OCI-LY7 (cell line): ENCODE data around the gene FAM240A. TPM values are rescaled to one million over a fixed set of nuclear protein-coding genes. Genes with fewer than 3 reads are reported as not detected.

ENCODE experiments used
- BruUV-seq: library from RNA; stranded (reverse); fragments of 400-500 nt; replicated peaks from 2 replicates; lab custom pipeline; 2021; lab: Mats Ljungman, UMichigan
- CTCF ChIA-PET: fragments of 300-600 bp; sonication (Branson Sonifier 250); formaldehyde crosslinking; loops from one replicate; lab custom pipeline; 2022; ENCODE audit warnings: antibody characterized with exemption; ENCODE audit not compliant: unreplicated experiment; lab: Charles Lee
- POLR2A ChIA-PET: fragments of 300-600 bp; sonication (Branson Sonifier 250); formaldehyde crosslinking; loops from one replicate; lab custom pipeline; 2022; ENCODE audit warnings: antibody characterized with exemption; lab: Charles Lee
- DNase-seq: peaks from one replicate; pipeline ENCODE4 v3.0.0-alpha.2; 2015; ENCODE audit warnings: low spot score
- H2AFZ ChIP-seq: fragments of 200-600 bp; sonication (generic), shearing (Covaris generic); 2 replicates; pipeline ENCODE4 v1.6.1; 2014; ENCODE audit warnings: mild to moderate bottlenecking, antibody characterized with exemption, low read length, moderate library complexity
- H3K27ac ChIP-seq: fragments of 200-600 bp; sonication (generic); 2 replicates; pipeline ENCODE4 v1.5.1; 2014; ENCODE audit warnings: mixed run types, low read depth, mild to moderate bottlenecking, moderate library complexity, low read length, inconsistent platforms; ENCODE audit not compliant: poor library complexity, severe bottlenecking
- H3K36me3 ChIP-seq: fragments of 200-600 bp; sonication (generic); 2 replicates; pipeline ENCODE4 v1.6.1; 2014; ENCODE audit warnings: mild to moderate bottlenecking, antibody characterized with exemption, low read length, moderate library complexity, mixed read lengths; ENCODE audit not compliant: insufficient read depth
- H3K4me1 ChIP-seq: fragments of 200-600 bp; sonication (generic); 2 replicates; pipeline ENCODE4 v1.5.1; 2014; ENCODE audit warnings: mild to moderate bottlenecking, low read length; ENCODE audit not compliant: insufficient read depth, poor library complexity, severe bottlenecking
- H3K4me2 ChIP-seq: fragments of 200-600 bp; sonication (generic); 2 replicates; pipeline ENCODE4 v1.6.1; 2014; ENCODE audit warnings: mild to moderate bottlenecking, low read length
- H3K4me3 ChIP-seq: fragments of 200-600 bp; sonication (generic); 2 replicates; pipeline ENCODE4 v1.5.1; 2014; ENCODE audit warnings: mild to moderate bottlenecking, low read depth, low read length; ENCODE audit not compliant: poor library complexity, severe bottlenecking
- H3K79me2 ChIP-seq: fragments of 200-600 bp; sonication (generic); 2 replicates; pipeline ENCODE4 v1.6.1; 2016; ENCODE audit warnings: low read depth, mild to moderate bottlenecking, low read length, moderate library complexity, mixed read lengths; ENCODE audit not compliant: insufficient read depth
- H3K9me2 ChIP-seq: fragments of 200-600 bp; sonication (generic); 2 replicates; pipeline ENCODE4 v1.6.1; 2016; ENCODE audit warnings: mild to moderate bottlenecking, low read length, mixed read lengths; ENCODE audit not compliant: insufficient read depth
- H3K9me3 ChIP-seq: fragments of 200-600 bp; sonication (generic); 2 replicates; pipeline ENCODE4 v1.6.1; 2014; ENCODE audit warnings: mild to moderate bottlenecking, mixed run types, low read length, mixed read lengths
- H4K20me1 ChIP-seq: fragments of 200-600 bp; sonication (generic); 2 replicates; pipeline ENCODE4 v1.6.1; 2014; ENCODE audit warnings: mild to moderate bottlenecking, antibody characterized with exemption, low read length, moderate library complexity, mixed read lengths; ENCODE audit not compliant: insufficient read depth
- EZH2phosphoT487 ChIP-seq: fragments of 200-600 bp; sonication (generic); IDR thresholded peaks from 2 replicates; pipeline ENCODE4 v1.6.1; 2018; ENCODE audit warnings: low read depth, borderline replicate concordance, mild to moderate bottlenecking, mixed run types, antibody characterized with exemption, low read length, moderate library complexity, mixed read lengths
- intact Hi-C: fragments of 100-400 bp; cut with micrococcal nuclease; formaldehyde crosslinking; loops from one replicate; pipeline ENCODE4 v1.10.0; 2022; ENCODE audit not compliant: unreplicated experiment
- total RNA-seq, 2 experiments: library from RNA; depleted of rRNA in 1 of 2; stranded (reverse); fragments of >200 nt in 1 of 2; shearing (Covaris generic) in 1 of 2; gene quantifications; 2 replicates each; pipeline ENCODE4 v1.2.3, GENCODE V29; 2014 to 2022
- TF ChIP-seq, protein P1 (sequence below): fragments of 200-600 bp; sonication (generic); conservative IDR thresholded peaks from 2 replicates; pipeline ENCODE4 v1.5.1; 2014; ENCODE audit warnings: mild to moderate bottlenecking, antibody characterized with exemption, low read length, moderate library complexity, mixed read lengths

The FAM240A gene
- total RNA-seq, 2 experiments from 2014 or later = not detected

DNA sequence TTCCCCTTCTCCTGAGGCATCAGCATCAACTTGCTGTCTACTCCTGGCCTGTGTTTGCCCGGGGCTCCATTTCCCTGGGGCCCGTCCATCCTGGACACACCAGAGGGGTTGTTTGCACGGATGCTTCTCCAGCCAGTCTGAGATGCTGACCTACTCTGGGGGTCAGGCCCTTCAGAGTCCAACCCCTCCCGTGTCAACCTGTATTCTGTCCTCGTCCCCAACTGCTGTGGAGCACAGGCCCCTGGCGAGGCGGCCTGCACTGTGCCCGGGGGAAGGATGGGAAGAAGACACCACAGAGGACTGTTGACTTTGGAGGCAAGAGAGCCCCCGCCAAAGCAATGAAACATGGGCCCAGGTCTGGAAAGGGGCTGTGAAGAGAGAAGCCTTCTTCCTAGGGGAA lies 55.3 kb downstream of the FAM240A start:
- Histone ChIP-seq H4K20me1 (no peaks in the 10 kb centered on the region), H3K27ac (no peak overlapping the region), H3K9me2 (no peaks in the 10 kb centered on the region), H2AFZ (no peak overlapping the region), H3K4me2 (no peak overlapping the region), H3K4me1 (no peaks in the 10 kb centered on the region), H3K36me3 (no peaks in the 10 kb centered on the region), H3K9me3 (no peaks in the 10 kb centered on the region), H3K4me3 (no peak overlapping the region), H3K79me2 (no peaks in the 10 kb centered on the region)
- intact Hi-C loops = no loop called here
- no TSS peak for BruUV-seq
- TF ChIP-seq EZH2phosphoT487 = no peak
- TF ChIP-seq, protein P1, sequence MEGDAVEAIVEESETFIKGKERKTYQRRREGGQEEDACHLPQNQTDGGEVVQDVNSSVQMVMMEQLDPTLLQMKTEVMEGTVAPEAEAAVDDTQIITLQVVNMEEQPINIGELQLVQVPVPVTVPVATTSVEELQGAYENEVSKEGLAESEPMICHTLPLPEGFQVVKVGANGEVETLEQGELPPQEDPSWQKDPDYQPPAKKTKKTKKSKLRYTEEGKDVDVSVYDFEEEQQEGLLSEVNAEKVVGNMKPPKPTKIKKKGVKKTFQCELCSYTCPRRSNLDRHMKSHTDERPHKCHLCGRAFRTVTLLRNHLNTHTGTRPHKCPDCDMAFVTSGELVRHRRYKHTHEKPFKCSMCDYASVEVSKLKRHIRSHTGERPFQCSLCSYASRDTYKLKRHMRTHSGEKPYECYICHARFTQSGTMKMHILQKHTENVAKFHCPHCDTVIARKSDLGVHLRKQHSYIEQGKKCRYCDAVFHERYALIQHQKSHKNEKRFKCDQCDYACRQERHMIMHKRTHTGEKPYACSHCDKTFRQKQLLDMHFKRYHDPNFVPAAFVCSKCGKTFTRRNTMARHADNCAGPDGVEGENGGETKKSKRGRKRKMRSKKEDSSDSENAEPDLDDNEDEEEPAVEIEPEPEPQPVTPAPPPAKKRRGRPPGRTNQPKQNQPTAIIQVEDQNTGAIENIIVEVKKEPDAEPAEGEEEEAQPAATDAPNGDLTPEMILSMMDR = no peak
- ChIA-PET CTCF (no interaction called here), POLR2A (no interaction called here)
- no peak for DNase-seq

- no TSS peak for BruUV-seq
- POLR2A ChIA-PET = no interaction called here
- Histone ChIP-seq H4K20me1 (no peaks in the 10 kb centered on the region), H3K4me2 (no peak overlapping the region), H3K9me3 (no peaks in the 10 kb centered on the region), H3K4me3 (no peak overlapping the region), H3K27ac (no peak overlapping the region), H2AFZ (no peak overlapping the region), H3K79me2 (no peaks in the 10 kb centered on the region), H3K36me3 (no peaks in the 10 kb centered on the region), H3K4me1 (no peaks in the 10 kb centered on the region), H3K9me2 (no peaks in the 10 kb centered on the region)
- CTCF ChIA-PET = no interaction called here
- DNase-seq = no peak
- intact Hi-C loops = no loop called here
- no peak for TF ChIP-seq EZH2phosphoT487
- TF ChIP-seq, protein P1 = no peak
Observed at GRCh38 chr3:46668116-46668515, 55.8 kb downstream of the FAM240A start.

DNA sequence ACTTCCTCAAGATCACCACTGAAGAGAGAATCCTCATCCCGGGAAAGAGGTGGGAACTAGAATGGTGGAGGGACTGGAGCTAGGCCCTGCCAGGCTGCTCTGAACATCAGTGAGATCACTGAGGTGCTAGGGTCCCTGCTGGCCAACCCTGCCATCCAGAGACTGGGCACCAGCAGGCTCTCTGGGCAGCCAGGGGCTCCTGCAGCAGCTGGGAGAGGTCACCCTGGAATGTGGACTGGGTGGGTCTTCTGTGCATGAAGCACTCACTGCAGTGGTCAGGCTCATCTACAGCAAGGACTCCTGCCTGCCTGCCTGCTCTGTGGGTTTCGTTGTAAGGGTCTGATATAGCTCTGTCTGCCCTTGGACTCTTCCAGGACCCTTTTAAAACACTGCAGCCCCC lies 56.3 kb downstream of the FAM240A start:
- Histone ChIP-seq H3K27ac (no peak overlapping the region), H3K36me3 (no peaks in the 10 kb centered on the region), H2AFZ (no peak overlapping the region), H3K79me2 (no peaks in the 10 kb centered on the region), H3K9me3 (no peaks in the 10 kb centered on the region), H3K9me2 (no peaks in the 10 kb centered on the region), H4K20me1 (no peaks in the 10 kb centered on the region), H3K4me3 (no peak overlapping the region), H3K4me1 (no peaks in the 10 kb centered on the region), H3K4me2 (no peak overlapping the region)
- intact Hi-C loops = no loop called here
- no peak for DNase-seq
- CTCF ChIA-PET = no interaction called here
- TF ChIP-seq, protein P1 = no peak
- no peak for TF ChIP-seq EZH2phosphoT487
- no TSS peak for BruUV-seq
- POLR2A ChIA-PET = no interaction called here
